ENCODE results near the gene CRTC3. TPM values are rescaled to one million over a fixed set of nuclear protein-coding genes. Genes with fewer than 3 reads are reported as not detected.
"Not testable (repeated sequence)": the region's sequence is repeated elsewhere in the genome, so short reads cannot be mapped to it uniquely, and the experiment has no call there.

The CRTC3 gene
- total RNA-seq, 1 experiment from 2014 or later, result 35.3 TPM

GRCh38 chr15:90497912-90498311 lies 31.8 kb upstream of the CRTC3 start:
- CTCF ChIA-PET, result interaction anchor here (0.6 to 0.7 kb wide), 2 partner anchors 150 to 205 kb away, joined by 4 read pairs; no protein-coding TSS in a partner anchor
- peaks cover 49% of the 10 kb centered on the region for H3K36me3 ChIP-seq (ENCODE audit: insufficient read depth, low read length, poor library complexity, severe bottlenecking)
- POLR2A ChIA-PET (ENCODE audit: low non-redundant PET), result interaction anchor here (0.6 kb wide), 1 partner anchor 523 kb away, joined by 4 read pairs; no protein-coding TSS in a partner anchor
- intact Hi-C loops (cut with micrococcal nuclease; ENCODE audit: unreplicated experiment), result no loop called here
- BruUV-seq (replicated peaks), result no TSS peak
- H3K27ac ChIP-seq (ENCODE audit: low read depth, low read length, poor library complexity, severe bottlenecking), result no peak overlapping the region
- H3K4me1 ChIP-seq (ENCODE audit: insufficient read depth, low read length, poor library complexity, severe bottlenecking), result no peaks in the 10 kb centered on the region
- TF ChIP-seq EZH2 (IDR thresholded peaks at IDR 0.05; ENCODE audit: borderline replicate concordance, low read depth, low read length, poor library complexity, severe bottlenecking), result no peak
- TF ChIP-seq CTCF (conservative IDR thresholded peaks at IDR 0.05; ENCODE audit: low read depth, low read length), result no peak
- H3K4me3 ChIP-seq (ENCODE audit: low read depth, low read length, poor library complexity, severe bottlenecking), result no peak overlapping the region
- no peaks in the 10 kb centered on the region for H3K9me3 ChIP-seq (ENCODE audit: low read depth, low read length, poor library complexity, severe bottlenecking)
- no peaks in the 10 kb centered on the region for H3K27me3 ChIP-seq (replicated peaks; ENCODE audit: insufficient read depth, low read depth, low read length, poor library complexity)
- no peak for DNase-seq (ENCODE audit: low spot score)

- TF ChIP-seq CTCF (conservative IDR thresholded peaks at IDR 0.05; ENCODE audit: low read depth, low read length), result no peak
- TF ChIP-seq EZH2 (IDR thresholded peaks at IDR 0.05; ENCODE audit: borderline replicate concordance, low read depth, low read length, poor library complexity, severe bottlenecking), result no peak
- H3K36me3 ChIP-seq (ENCODE audit: insufficient read depth, low read length, poor library complexity, severe bottlenecking), result peaks cover 35% of the 10 kb centered on the region
- no peak overlapping the region for H3K4me3 ChIP-seq (ENCODE audit: low read depth, low read length, poor library complexity, severe bottlenecking)
- no peaks in the 10 kb centered on the region for H3K9me3 ChIP-seq (ENCODE audit: low read depth, low read length, poor library complexity, severe bottlenecking)
- no peak overlapping the region for H3K27ac ChIP-seq (ENCODE audit: low read depth, low read length, poor library complexity, severe bottlenecking)
- intact Hi-C loops (cut with micrococcal nuclease; ENCODE audit: unreplicated experiment), result no loop called here
- no peak for DNase-seq (ENCODE audit: low spot score)
- no peaks in the 10 kb centered on the region for H3K4me1 ChIP-seq (ENCODE audit: insufficient read depth, low read length, poor library complexity, severe bottlenecking)
- ChIA-PET CTCF (interaction anchor here (0.5 kb wide), 1 partner anchor 182 kb away, joined by 9 read pairs; no protein-coding TSS in a partner anchor), POLR2A (ENCODE audit: low non-redundant PET) (interaction anchor here (0.6 kb wide), 1 partner anchor 490 kb away, joined by 3 read pairs; no protein-coding TSS in a partner anchor)
- H3K27me3 ChIP-seq (replicated peaks; ENCODE audit: insufficient read depth, low read depth, low read length, poor library complexity), result no peaks in the 10 kb centered on the region
- no TSS peak for BruUV-seq (replicated peaks)
Measured at GRCh38 chr15:90500171-90500570, 29.6 kb upstream of the CRTC3 start.

GRCh38 chr15:90501898-90502297 lies 27.8 kb upstream of the CRTC3 start:
- no peak overlapping the region for H3K27ac ChIP-seq (ENCODE audit: low read depth, low read length, poor library complexity, severe bottlenecking)
- peaks cover 33% of the 10 kb centered on the region for H3K36me3 ChIP-seq (ENCODE audit: insufficient read depth, low read length, poor library complexity, severe bottlenecking)
- POLR2A ChIA-PET (ENCODE audit: low non-redundant PET), result no interaction called here
- H3K27me3 ChIP-seq (replicated peaks; ENCODE audit: insufficient read depth, low read depth, low read length, poor library complexity), result no peaks in the 10 kb centered on the region
- TF ChIP-seq CTCF (conservative IDR thresholded peaks at IDR 0.05; ENCODE audit: low read depth, low read length), result no peak
- TF ChIP-seq EZH2 (IDR thresholded peaks at IDR 0.05; ENCODE audit: borderline replicate concordance, low read depth, low read length, poor library complexity, severe bottlenecking), result no peak
- DNase-seq (ENCODE audit: low spot score), result no peak
- CTCF ChIA-PET, result no interaction called here
- H3K4me3 ChIP-seq (ENCODE audit: low read depth, low read length, poor library complexity, severe bottlenecking), result no peak overlapping the region
- no peaks in the 10 kb centered on the region for H3K9me3 ChIP-seq (ENCODE audit: low read depth, low read length, poor library complexity, severe bottlenecking)
- peaks cover 7% of the 10 kb centered on the region for H3K4me1 ChIP-seq (ENCODE audit: insufficient read depth, low read length, poor library complexity, severe bottlenecking)
- no TSS peak for BruUV-seq (replicated peaks)
- intact Hi-C loops (cut with micrococcal nuclease; ENCODE audit: unreplicated experiment), result no loop called here

GRCh38 chr15:90510781-90511180 lies 18.9 kb upstream of the CRTC3 start:
- CTCF ChIA-PET; H3K4me3 ChIP-seq (ENCODE audit: low read depth, low read length, poor library complexity, severe bottlenecking); H3K9me3 ChIP-seq (ENCODE audit: low read depth, low read length, poor library complexity, severe bottlenecking); H3K27ac ChIP-seq (ENCODE audit: low read depth, low read length, poor library complexity, severe bottlenecking); intact Hi-C loops (cut with micrococcal nuclease; ENCODE audit: unreplicated experiment); DNase-seq (ENCODE audit: low spot score); H3K27me3 ChIP-seq (replicated peaks; ENCODE audit: insufficient read depth, low read depth, low read length, poor library complexity); H3K4me1 ChIP-seq (ENCODE audit: insufficient read depth, low read length, poor library complexity, severe bottlenecking); H3K36me3 ChIP-seq (ENCODE audit: insufficient read depth, low read length, poor library complexity, severe bottlenecking); BruUV-seq (replicated peaks): not testable (repeated sequence)
- POLR2A ChIA-PET (ENCODE audit: low non-redundant PET), result interaction anchor here (0.7 kb wide), 1 partner anchor 103 kb away, joined by 3 read pairs; no protein-coding TSS in a partner anchor

GRCh38 chr15:90511211-90511618 lies 18.5 kb upstream of the CRTC3 start:
- BruUV-seq (replicated peaks); H3K27ac ChIP-seq (ENCODE audit: low read depth, low read length, poor library complexity, severe bottlenecking); DNase-seq (ENCODE audit: low spot score); H3K4me1 ChIP-seq (ENCODE audit: insufficient read depth, low read length, poor library complexity, severe bottlenecking); H3K27me3 ChIP-seq (replicated peaks; ENCODE audit: insufficient read depth, low read depth, low read length, poor library complexity); intact Hi-C loops (cut with micrococcal nuclease; ENCODE audit: unreplicated experiment); H3K4me3 ChIP-seq (ENCODE audit: low read depth, low read length, poor library complexity, severe bottlenecking); H3K36me3 ChIP-seq (ENCODE audit: insufficient read depth, low read length, poor library complexity, severe bottlenecking); H3K9me3 ChIP-seq (ENCODE audit: low read depth, low read length, poor library complexity, severe bottlenecking); CTCF ChIA-PET: not testable (repeated sequence)
- POLR2A ChIA-PET (ENCODE audit: low non-redundant PET), result interaction anchor here (0.7 kb wide), 1 partner anchor 103 kb away, joined by 3 read pairs; no protein-coding TSS in a partner anchor

All from A673 (cell line).